GM19238 (cell line): ENCODE results near the gene PWP2.
"Not testable (repeated sequence)": the region's sequence is repeated elsewhere in the genome, so short reads cannot be mapped to it uniquely, and the experiment has no call there.

Experiments used
- DNase-seq: peaks from one replicate; pipeline ENCODE4 v3.0.0; 2011; ENCODE audit warnings: low spot score; ENCODE audit not compliant: insufficient read length

Gene PWP2

GRCh38 chr21:44160298-44160672 lies 53.1 kb downstream of the PWP2 start:
- not testable (repeated sequence) for DNase-seq

GRCh38 chr21:44160821-44161220 lies 53.6 kb downstream of the PWP2 start:
- not testable (repeated sequence) for DNase-seq

- not testable (repeated sequence) for DNase-seq
Measured at GRCh38 chr21:44163167-44163653, 56.0 kb downstream of the PWP2 start.

GRCh38 chr21:44165933-44166332 lies 58.7 kb downstream of the PWP2 start:
- not testable (repeated sequence) for DNase-seq

GRCh38 chr21:44167527-44167926 lies 60.3 kb downstream of the PWP2 start:
- DNase-seq = not testable (repeated sequence)

- not testable (repeated sequence) for DNase-seq
Measured at GRCh38 chr21:44170326-44170725, 63.1 kb downstream of the PWP2 start.

DNA sequence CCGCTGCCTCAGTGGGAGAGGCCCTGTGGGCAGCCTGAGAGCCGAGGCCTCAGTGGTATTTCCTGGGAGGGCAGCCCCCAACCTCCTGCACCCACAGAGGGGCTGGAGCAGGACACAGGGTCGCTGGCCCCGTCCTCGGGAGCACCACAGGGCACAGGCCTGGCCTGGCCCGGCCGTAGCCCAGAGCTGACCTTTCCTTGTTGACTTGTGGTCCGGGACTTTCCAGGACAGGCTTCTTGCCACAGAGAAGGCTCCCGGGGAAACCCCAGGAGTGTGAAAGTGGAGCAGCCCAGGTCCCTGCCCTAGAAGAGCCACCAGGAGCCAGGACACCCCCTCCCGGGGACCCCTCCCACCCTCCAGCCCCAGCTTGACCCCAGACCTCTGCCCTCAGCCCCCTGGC lies 63.7 kb downstream of the PWP2 start:
- not testable (repeated sequence) for DNase-seq

GRCh38 chr21:44171962-44172572 lies 64.9 kb downstream of the PWP2 start:
- DNase-seq = not testable (repeated sequence)

- DNase-seq = not testable (repeated sequence)
Measured at GRCh38 chr21:44172741-44173140, 65.5 kb downstream of the PWP2 start.

GRCh38 chr21:44175189-44175588 lies 68.0 kb downstream of the PWP2 start:
- DNase-seq = not testable (repeated sequence)

DNA sequence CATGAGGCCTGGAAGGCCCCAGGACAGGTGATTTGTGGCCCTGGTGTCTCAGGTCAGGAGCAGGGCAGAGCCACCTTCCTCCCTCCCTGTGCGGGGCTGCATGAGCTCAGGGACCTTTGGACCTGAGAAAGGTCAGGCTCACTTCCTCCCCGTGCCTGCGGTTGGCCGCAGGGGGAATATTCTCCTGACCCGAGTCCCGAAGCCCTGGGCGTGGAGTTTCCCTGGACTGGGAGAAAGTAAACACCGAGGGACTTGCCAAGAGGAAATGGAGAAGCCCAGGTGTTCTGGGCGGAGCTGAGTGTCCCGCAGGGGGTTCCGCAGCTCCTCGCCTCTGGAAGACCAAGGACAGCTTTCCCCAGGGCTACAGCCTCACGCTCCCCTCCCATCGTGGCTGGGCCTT lies 68.9 kb downstream of the PWP2 start:
- not testable (repeated sequence) for DNase-seq
